ENCODE results near the gene CPAMD8.
"Not testable (repeated sequence)": the region's sequence is repeated elsewhere in the genome, so short reads cannot be mapped to it uniquely, and the experiment has no call there.

Gene CPAMD8

GRCh38 chr19:16891696-16892382 lies 134.8 kb downstream of the CPAMD8 start:
- ATAC-seq: no peak
- DNase-seq: no peak

- no peak for DNase-seq
These were observed 136.0 kb downstream of the CPAMD8 start for GRCh38 chr19:16890461-16891184.

GRCh38 chr19:16889883-16890460 lies 136.6 kb downstream of the CPAMD8 start:
- ATAC-seq: no peak

More at GRCh38 chr19:16890461-16891184, 136.0 kb downstream of the CPAMD8 start:
- no peak for ATAC-seq

DNA sequence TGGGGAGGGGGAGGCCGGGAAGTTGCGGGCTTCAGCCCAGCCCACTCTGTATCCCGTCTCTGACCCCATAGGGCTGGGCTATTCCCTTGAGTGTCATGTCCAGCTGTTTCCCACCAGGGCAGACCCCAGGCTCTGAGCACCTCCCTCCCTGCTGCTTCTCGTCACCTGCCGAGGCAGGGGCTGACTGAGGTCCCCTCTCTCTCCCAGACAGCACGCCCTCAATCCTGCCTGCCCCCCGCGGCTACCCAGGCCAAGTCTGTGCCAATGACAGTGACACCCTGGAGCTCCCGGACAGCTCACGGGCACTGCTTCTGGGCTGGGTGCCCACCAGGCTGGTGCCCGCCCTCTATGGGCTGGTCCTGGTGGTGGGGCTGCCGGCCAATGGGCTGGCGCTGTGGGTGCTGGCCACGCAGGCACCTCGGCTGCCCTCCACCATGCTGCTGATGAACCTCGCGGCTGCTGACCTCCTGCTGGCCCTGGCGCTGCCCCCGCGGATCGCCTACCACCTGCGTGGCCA lies 137.2 kb downstream of the CPAMD8 start:
- ATAC-seq: no peak
- DNase-seq: no peak

More at GRCh38 chr19:16889883-16890460, 136.6 kb downstream of the CPAMD8 start:
- DNase-seq: no peak

DNA sequence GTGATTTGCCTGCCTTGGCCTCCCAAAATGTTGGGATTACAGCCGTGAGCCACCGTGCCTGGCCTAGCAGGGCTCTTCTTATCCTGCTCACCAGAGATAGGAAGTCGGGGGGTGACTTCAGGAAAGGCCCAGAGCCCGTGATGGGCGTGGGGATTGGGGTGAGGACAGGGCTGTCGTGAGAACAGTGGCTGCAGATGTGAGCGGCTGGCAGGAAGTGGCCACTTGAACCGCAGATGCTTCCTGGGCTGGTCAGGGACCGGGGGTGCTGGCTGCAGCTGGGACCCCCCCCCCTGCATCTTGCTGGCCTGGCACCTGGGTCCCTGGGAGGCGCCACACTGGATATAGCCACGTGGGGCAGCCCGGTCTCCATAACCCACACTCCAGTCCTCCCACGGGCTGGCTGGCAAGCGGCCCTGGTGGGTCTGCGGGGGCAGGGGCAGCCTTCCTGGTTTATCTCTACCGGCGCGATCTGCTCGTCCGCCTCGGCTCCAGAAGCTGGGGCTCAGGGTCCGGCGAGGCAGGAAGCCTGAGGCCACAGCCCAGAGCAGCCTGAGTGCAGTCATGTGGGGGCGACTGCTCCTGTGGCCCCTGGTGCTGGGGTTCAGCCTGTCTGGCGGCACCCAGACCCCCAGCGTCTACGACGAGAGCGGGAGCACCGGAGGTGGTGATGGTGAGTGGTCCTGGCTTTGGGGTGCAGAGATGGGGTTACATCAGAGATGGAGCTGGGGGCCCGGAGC lies 137.8 kb downstream of the CPAMD8 start, which contains the start of gene F2RL3:
TSS of gene F2RL3 (plus strand) at position 371 of the 737 bp plus-strand sequence. CDS start at position 562, 191 bp downstream.
- DNase-seq: no peak
- ATAC-seq: no peak

DNA sequence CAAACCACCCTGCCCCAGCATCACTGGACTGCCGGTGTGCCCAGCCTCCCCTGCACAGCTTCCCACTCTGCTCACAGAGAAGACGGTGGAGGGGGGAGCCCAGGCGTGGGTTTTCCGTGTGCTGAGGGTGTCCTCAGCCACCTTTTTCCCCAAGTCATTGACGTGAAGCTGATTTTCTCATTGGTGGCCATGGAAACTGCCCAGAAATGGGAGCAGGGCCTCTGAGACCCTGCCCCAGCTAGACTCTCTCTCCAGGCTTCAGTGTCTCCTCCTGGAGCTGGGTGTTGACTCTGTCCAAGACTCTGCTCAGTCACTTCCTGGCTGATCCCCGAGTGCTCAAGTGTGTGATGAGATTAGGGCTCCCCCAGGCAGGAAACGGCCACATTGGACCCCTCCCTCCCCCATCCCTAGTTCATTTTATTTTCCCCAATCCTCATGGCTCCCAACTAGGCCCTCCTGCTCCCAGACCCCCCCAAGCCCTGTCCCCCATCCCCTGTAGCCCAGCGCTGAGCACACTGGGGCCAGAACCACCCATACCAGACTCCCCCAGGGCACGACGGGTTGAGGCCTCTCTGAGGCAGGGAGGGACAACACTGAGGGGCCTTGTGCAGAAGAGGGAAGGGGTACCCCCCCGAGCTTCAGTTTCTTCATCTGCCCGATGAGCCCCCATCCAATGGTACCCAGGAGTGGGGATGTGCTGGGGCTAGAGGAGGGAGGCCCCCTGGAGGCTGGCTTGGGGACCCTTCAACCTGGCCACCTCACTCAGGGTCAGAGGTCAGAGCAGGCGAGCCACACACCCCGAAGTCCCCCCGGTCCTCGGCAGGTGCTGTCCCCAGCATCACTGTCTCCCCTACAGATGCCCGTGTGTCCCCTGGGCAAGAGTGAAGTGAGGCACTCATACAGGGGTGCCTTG lies 139.0 kb downstream of the CPAMD8 start:
- DNase-seq (no peak), ATAC-seq (no peak)

DNA sequence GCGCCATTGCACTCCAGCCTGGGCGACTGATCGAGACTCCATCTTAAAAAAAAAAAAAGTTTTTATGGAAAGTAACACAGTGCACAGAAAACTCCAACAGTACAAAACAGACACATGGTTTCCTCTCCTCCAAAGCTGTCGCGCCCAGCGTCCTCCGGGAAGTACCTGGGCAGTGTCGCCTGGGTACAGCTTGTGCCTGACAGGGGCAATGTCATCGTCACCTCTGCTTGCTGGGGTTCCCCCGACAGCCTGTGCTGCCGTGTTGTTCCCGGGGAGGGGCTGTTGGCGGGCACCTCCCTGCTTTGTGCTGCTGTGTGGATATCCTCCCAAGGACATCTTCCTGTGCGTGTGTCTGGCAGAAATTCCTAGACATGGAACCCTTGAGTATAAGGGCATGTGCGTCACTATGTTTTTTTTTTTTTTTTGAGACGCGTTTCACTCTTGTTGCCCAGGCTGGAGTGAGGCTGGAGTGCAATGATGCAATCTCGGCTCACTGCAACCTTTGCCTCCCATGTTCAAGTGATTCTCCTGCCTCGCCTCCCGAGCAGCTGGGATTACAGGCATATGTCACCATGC lies 140.2 kb downstream of the CPAMD8 start:
- ATAC-seq (no peak), DNase-seq (no peak)

- no peak for DNase-seq
- no peak for ATAC-seq
These were observed 141.4 kb downstream of the CPAMD8 start for GRCh38 chr19:16885166-16885565.

- ATAC-seq (no peak), DNase-seq (no peak)
These were observed 143.1 kb downstream of the CPAMD8 start for GRCh38 chr19:16883522-16883921.

GRCh38 chr19:16882146-16882545 lies 144.5 kb downstream of the CPAMD8 start:
- DNase-seq: no peak

DNA sequence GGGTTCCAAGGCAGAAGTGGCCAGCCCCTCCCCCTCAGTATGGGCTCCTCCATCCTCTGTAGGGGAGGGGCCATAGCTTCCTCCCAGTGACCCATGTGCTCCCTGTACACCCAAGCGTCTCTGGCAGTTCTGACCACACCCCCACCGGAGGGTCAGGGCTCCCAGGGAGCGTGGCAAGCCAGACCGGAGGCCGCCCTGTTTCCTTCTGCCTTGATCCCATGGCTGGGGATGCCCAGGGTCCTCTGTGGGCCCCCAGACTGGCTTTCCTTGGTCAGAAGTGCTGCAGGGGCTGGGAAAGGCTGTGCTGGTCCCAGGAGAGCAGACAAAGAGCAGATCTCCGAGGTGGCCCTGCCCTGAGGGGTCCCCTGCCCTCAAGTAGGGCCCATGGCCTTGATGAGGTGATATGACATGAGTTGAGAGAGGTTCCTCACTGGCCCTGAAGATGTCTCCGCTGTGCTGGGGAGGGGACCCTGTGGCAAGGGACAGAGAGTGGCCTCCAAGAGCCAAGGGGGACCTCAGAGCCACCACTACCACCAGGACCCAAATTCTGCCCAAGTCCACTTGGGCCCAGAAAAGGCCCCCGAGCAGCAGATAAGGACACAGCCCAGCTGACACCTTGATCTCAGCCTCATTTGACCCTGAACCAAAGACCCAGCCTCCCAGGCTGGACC lies 145.6 kb downstream of the CPAMD8 start:
- DNase-seq (no peak), ATAC-seq (no peak)

More at GRCh38 chr19:16882146-16882545, 144.5 kb downstream of the CPAMD8 start:
- no peak for ATAC-seq

DNA sequence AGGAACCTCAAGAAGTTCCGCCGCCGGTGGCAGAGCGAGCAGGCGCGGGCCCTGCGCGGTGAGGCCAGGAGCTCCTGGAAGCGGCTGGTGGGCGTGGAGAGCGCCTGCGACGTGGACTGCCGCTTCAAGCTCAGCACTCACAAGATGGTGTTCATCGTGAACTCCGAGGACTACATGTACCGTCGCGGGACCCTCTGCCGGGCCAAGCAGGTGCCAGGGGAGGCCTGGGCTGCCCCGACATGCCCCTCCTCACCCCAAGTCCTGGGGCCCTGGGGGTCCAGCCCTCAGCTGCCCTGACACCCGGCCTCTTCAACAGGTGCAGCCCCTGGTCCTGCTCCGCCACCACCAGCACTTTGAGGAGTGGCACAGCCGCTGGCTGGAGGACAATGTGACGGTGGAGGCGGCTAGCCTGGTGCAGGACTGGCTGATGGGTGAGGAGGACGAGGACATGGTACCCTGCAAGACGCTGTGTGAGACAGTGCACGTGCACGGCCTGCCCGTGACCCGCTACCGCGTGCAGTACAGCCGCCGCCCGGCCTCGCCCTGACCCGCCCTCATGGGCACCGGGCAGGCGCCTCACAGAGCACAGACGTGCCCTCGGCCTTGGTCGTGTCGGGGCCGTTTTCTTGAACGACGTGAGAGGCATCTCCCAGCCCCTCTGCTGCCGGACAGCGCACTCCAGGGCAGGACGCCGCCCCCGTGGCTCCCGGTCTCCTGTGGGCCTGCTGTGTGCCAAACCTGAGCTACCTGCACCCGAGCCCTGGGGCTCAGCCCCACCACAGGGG lies 148.2 kb downstream of the CPAMD8 start:
- ATAC-seq: no peak
- no peak for DNase-seq

DNA sequence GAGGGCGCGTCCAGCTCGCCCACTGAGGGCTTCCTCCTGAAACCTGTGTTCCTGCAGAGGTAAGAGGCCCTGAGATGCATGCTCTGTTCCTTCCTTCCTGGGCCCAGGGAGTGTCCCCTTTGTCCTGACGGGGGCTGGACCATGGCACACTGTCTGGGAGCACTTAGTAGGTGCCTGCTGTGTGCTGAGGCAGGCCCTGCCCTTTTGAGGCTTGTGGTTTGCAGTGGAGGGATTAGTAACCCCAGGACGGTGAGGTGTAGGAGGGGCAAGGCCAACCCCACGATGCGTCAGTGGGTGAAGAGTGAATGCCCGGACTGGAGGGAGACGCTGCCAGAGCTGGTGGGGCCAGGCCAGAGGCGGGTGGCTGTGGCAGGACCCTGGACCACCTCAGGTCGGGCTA lies 149.0 kb downstream of the CPAMD8 start:
- ATAC-seq (peak; percentile 20), DNase-seq (no peak)

GRCh38 chr19:16876904-16877361 lies 149.7 kb downstream of the CPAMD8 start:
- DNase-seq: no peak
- ATAC-seq: no peak

DNA sequence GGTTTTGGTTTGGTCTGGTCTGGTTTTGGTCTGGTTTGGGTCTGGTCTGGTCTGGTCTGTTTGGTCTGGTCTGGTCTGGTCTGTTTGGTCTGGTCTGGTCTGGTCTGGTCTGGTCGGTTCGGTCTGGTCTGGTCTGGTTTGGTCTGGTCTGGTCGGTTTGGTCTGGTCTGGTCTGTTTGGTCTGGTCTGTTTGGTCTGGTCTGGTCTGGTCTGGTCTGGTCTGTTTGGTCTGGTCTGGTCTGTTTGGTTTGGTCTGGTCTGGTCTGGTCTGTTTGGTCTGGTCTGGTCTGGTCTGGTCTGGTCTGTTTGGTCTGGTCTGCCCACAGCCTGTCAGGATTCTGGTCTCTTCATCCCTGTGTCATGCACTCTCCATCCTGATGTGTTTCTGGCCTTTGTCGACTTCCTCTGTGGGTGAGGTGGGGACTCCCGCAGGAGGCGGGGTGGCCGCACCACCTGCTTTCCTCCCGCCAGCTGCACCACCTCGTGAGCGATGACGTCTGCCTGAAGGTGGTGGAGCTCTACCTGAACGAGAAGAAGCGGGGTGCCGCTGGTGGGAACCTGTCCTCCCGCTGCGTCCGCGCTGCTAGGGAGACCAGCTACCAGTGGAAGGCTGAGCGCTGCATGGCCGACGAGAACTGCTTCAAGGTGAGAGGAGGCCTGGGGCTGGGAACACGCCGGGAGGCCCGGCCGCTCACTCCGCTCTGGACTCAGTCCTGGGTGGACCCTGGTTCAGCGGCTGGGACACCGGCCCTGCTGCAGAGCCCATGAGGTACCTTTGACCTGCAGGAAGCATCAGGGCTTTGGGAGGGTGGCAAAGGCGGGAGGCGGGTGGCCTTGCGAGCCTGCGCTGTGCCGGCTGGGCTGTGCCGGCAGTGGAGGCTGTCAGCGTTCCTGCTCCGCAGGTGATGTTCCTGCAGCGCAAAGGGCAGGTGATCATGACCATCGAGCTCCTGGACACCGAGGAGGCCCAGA lies 150.7 kb downstream of the CPAMD8 start:
- ATAC-seq: no peak
- DNase-seq: no peak

DNA sequence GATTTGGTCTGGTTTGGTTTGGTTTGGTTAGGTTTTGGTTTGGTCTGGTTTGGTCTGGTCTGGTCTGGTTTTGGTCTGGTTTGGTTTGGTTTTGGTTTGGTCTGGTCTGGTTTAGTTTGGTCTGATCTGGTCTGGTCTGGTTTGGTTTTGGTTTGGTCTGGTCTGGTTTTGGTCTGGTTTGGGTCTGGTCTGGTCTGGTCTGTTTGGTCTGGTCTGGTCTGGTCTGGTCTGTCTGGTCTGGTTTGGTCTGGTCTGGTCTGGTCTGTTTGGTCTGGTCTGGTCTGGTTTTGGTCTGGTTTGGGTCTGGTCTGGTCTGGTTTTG lies 151.7 kb downstream of the CPAMD8 start:
- not testable (repeated sequence) for DNase-seq, ATAC-seq

GRCh38 chr19:16874250-16874977 lies 152.2 kb downstream of the CPAMD8 start:
- no peak for DNase-seq
- ATAC-seq: no peak

Data from stimulated activated naive CD8-positive, alpha-beta T cell treated with anti-CD3 and anti-CD28 coated beads, Interleukin-15, Interleukin-2, amounts not matched to agents 100 U/mL and 50 U/mL, for 24 hours (primary cell).